ENCODE measurements around the gene IFITM1. TPM values are rescaled to one million over a fixed set of nuclear protein-coding genes. Genes with fewer than 3 reads are reported as not detected.

Gene IFITM1
- total and polyA plus RNA-seq, 9 of the 15 experiments (the other 6 are each of a cell fraction or from before 2014, with no cell fraction given): 691 to 5,579 (median 974) TPM

GRCh38 chr11:355581-356458 lies 42.0 kb downstream of the IFITM1 start (continued):
- 0 out of 2 replicates have a peak, but pooled peaks have one; percentile 3 for TF ChIP-seq ZBTB26 (CRISPR knock-in tag; IDR thresholded peaks at IDR 0.05)
- peak; percentile 28; the same call in 1 of the 2 replicates for TF ChIP-seq ZBTB34 (CRISPR knock-in tag; IDR thresholded peaks at IDR 0.05)
- TF ChIP-seq MITF (IDR thresholded peaks at IDR 0.05): no peak
- TF ChIP-seq ZEB2 (IDR thresholded peaks at IDR 0.05): no peak
- no peak for TF ChIP-seq ZNF212 (CRISPR knock-in tag; IDR thresholded peaks at IDR 0.05)
- no peak for TF ChIP-seq AFF4 (CRISPR knock-in tag; IDR thresholded peaks at IDR 0.05)
- no peak for TF ChIP-seq ZNF124 (CRISPR knock-in tag; IDR thresholded peaks at IDR 0.05)
- TF ChIP-seq ZNF445 (CRISPR knock-in tag; IDR thresholded peaks at IDR 0.05; ENCODE audit: low read depth): no peak
- no peak for TF ChIP-seq MYNN (IDR thresholded peaks at IDR 0.05)
- TF ChIP-seq MYNN (CRISPR knock-in tag; IDR thresholded peaks at IDR 0.05): no peak
- TF ChIP-seq RREB1 (CRISPR knock-in tag; IDR thresholded peaks at IDR 0.05): peak; percentile 81; the same call in 1 of the 2 replicates
- TF ChIP-seq CEBPG (CRISPR knock-in tag; IDR thresholded peaks at IDR 0.05): no peak
- TF ChIP-seq CEBPG (tag; conservative IDR thresholded peaks at IDR 0.05 in 1 of 2, IDR thresholded peaks at IDR 0.05 in 1 of 2): no peak

All from K562 (cell line).